Activated CD8-positive, alpha-beta T cell treated with anti-CD3 and anti-CD28 coated beads, Interleukin-2, amount 10 ng/mL, durations not matched to agents 7 days and 5 days (primary cell): ENCODE data around the gene CDK16. TPM values are rescaled to one million over a fixed set of nuclear protein-coding genes. Genes with fewer than 3 reads are reported as not detected.
"Not testable (repeated sequence)": the region's sequence is repeated elsewhere in the genome, so short reads cannot be mapped to it uniquely, and the experiment has no call there.

Source experiments
- ATAC-seq: fragments of 150-1000 bp; cut with Tn5 transposase; one replicate; pipeline ENCODE4 v1.10.0; 2021; ENCODE audit warnings: moderate library complexity
- CTCF ChIA-PET: fragments of 350-600 bp; sonication (Branson Sonifier 250); formaldehyde crosslinking; loops from one replicate; lab custom pipeline; 2021; ENCODE audit warnings: antibody characterized with exemption; lab: Charles Lee
- POLR2A ChIA-PET: fragments of 350-600 bp; sonication (Branson Sonifier 250); formaldehyde crosslinking; loops from one replicate; lab custom pipeline; 2021; ENCODE audit warnings: antibody characterized with exemption; lab: Charles Lee
- DNase-seq: peaks from one replicate; pipeline ENCODE4 v3.0.0-alpha.2; 2020
- H3K27ac Mint-ChIP-seq: one replicate; pipeline ENCODE4 v1.8.0; 2021; ENCODE audit warnings: mild to moderate bottlenecking, mixed read lengths
- H3K27me3 Mint-ChIP-seq: one replicate; pipeline ENCODE4 v1.8.0; 2021; ENCODE audit warnings: low read depth, mixed read lengths
- H3K36me3 Mint-ChIP-seq: one replicate; pipeline ENCODE4 v1.8.0; 2021; ENCODE audit warnings: low read depth, mixed read lengths
- H3K4me1 Mint-ChIP-seq: one replicate; pipeline ENCODE4 v1.8.0; 2021; ENCODE audit warnings: low read depth, mixed read lengths
- H3K4me3 Mint-ChIP-seq: one replicate; pipeline ENCODE4 v1.8.0; 2021; ENCODE audit warnings: mild to moderate bottlenecking, mixed read lengths
- H3K9me3 Mint-ChIP-seq: one replicate; pipeline ENCODE4 v1.8.0; 2022; ENCODE audit warnings: mixed read lengths; ENCODE audit not compliant: insufficient read depth
- total RNA-seq, 2 experiments: library from RNA; stranded (reverse); gene quantifications; one replicate each; pipeline ENCODE4 v1.2.3, GENCODE V29; 2021

CDK16 gene
- total RNA-seq, 2 experiments from 2014 or later, result 64.3 to 74.7 TPM

DNA sequence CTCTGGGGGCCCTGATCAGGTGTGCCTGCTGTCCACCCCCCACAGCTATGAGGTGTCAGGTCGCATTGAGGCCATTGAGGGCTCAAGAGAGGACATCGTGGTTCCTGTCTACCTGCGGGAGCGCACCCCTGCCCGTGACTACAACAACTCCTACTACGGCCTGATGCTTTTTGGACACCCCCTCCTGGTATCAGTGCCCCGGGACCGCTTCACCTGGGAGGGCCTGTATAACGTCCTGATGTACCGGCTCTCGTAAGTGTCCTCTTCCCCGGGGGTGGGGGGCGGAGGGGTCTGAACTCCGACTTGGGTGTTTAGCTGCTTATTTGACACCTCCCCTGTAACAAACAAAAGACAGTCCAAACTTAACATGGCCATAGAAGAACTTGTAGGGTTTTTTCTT lies 24.9 kb downstream of the CDK16 start:
- POLR2A ChIA-PET, result no interaction called here
- Mint-ChIP-seq H3K36me3 (peaks cover 30% of the 10 kb centered on the region), H3K27me3 (no peaks in the 10 kb centered on the region)

DNA sequence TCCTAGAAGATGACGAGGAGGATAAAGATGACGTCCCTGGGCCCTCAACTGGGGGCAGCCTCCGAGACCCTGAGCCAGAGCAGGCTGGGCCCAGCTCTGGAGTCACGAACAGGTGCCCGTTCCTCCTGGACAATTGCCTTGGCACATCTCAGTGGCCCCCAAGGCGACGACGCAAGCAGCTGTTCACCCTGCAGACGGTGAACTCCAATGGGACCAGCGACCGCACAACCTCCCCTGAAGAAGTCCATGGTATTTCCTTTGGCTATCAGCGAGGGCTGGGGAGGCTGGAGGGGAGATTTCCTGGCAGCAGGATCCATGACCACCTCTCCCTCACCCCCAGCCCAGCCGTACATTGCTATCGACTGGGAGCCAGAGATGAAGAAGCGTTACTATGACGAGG lies 26.2 kb downstream of the CDK16 start:
- H3K36me3 Mint-ChIP-seq, result peaks cover 34% of the 10 kb centered on the region
- DNase-seq (no peak), ATAC-seq (no peak)
- H3K4me1 Mint-ChIP-seq, result no peaks in the 10 kb centered on the region
- no peak overlapping the region for H3K4me3 Mint-ChIP-seq
- no peak overlapping the region for H3K27ac Mint-ChIP-seq
- ChIA-PET POLR2A (no interaction called here), CTCF (no interaction called here)
- H3K9me3 Mint-ChIP-seq, result no peaks in the 10 kb centered on the region
- H3K27me3 Mint-ChIP-seq, result no peaks in the 10 kb centered on the region

More for the DNA sequence above, 24.9 kb downstream of the CDK16 start:
- Mint-ChIP-seq H3K4me1 (no peaks in the 10 kb centered on the region), H3K27ac (no peak overlapping the region), H3K9me3 (no peaks in the 10 kb centered on the region), H3K4me3 (no peak overlapping the region)
- ATAC-seq (no peak), DNase-seq (no peak)
- CTCF ChIA-PET, result no interaction called here

DNA sequence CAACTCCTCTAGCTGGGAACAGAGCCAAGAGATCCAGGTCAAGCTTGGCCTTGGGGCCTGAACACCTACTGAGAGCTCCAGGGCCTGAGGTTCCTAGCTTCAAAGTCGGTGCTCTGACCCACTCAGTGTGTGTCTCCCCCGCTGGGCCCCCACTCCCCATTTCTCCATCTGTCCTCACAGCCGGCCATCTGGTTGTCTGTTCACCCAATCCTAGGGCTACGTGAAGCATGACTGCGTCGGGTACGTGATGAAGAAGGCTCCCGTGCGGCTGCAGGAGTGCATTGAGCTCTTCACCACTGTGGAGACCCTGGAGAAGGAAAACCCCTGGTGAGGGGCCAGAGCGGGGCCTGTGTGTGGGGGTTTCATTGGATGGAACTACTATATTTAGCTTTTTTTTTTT lies 26.7 kb downstream of the CDK16 start:
- Mint-ChIP-seq H3K4me3 (no peak overlapping the region), H3K9me3 (no peaks in the 10 kb centered on the region), H3K36me3 (peaks cover 32% of the 10 kb centered on the region), H3K27ac (no peak overlapping the region), H3K4me1 (no peaks in the 10 kb centered on the region), H3K27me3 (no peaks in the 10 kb centered on the region)
- DNase-seq (no peak), ATAC-seq (no peak)
- ChIA-PET CTCF (no interaction called here), POLR2A (no interaction called here)

DNA sequence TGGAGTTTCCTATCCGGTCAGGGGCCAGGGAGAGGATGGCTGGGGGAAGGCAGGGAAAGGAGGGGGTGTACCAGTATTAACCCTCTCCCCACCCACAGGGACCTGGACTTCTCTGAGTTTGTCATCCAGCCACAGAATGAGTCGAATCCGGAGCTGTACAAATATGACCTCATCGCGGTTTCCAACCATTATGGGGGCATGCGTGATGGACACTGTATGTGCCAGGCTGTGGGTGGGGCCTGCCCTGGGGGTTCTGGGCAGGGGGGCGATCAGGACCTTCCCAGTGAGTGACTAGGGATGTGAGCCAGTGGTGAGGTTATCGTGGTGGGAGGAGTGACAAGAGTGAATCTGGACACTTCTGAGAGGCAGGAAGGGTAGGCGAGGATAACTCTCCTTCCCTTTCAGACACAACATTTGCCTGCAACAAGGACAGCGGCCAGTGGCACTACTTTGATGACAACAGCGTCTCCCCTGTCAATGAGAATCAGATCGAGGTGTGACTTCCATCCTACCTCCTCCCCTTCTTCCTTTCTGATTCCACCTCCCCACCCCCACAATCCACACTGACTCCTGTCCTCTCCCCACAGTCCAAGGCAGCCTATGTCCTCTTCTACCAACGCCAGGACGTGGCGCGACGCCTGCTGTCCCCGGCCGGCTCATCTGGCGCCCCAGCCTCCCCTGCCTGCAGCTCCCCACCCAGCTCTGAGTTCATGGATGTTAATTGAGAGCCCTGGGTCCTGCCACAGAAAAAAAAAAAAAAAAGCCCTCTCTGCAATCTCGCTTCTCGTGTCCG lies 28.9 kb downstream of the CDK16 start:
- H3K27me3 Mint-ChIP-seq, result no peaks in the 10 kb centered on the region
- H3K36me3 Mint-ChIP-seq, result peaks cover 22% of the 10 kb centered on the region
- DNase-seq, result no peak
- no peak for ATAC-seq
- no peaks in the 10 kb centered on the region for H3K9me3 Mint-ChIP-seq
- no peak overlapping the region for H3K4me3 Mint-ChIP-seq
- no peaks in the 10 kb centered on the region for H3K4me1 Mint-ChIP-seq
- no peak overlapping the region for H3K27ac Mint-ChIP-seq
- POLR2A ChIA-PET, result no interaction called here
- CTCF ChIA-PET, result no interaction called here

DNA sequence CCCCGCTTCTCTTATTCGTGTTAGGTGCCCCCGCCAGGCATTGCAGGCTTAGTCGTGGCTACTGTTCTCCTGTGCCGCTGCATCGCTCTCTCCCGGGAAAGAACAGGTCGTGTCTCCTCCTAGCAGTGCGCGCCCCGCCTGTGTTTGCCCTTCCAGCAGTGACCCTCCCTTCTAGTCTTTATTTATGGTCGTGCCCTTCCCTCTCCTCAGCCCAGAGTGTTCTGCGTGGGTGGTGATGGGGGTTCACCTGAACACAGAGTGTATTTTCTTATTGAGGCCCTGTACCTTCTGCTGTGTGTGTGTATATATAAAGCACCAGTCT lies 29.5 kb downstream of the CDK16 start:
- DNase-seq (no peak), ATAC-seq (no peak)
- ChIA-PET POLR2A (no interaction called here), CTCF (no interaction called here)
- no peaks in the 10 kb centered on the region for H3K9me3 Mint-ChIP-seq
- no peak overlapping the region for H3K27ac Mint-ChIP-seq
- H3K27me3 Mint-ChIP-seq, result no peaks in the 10 kb centered on the region
- H3K4me1 Mint-ChIP-seq, result no peaks in the 10 kb centered on the region
- peaks cover 22% of the 10 kb centered on the region for H3K36me3 Mint-ChIP-seq
- no peak overlapping the region for H3K4me3 Mint-ChIP-seq

DNA sequence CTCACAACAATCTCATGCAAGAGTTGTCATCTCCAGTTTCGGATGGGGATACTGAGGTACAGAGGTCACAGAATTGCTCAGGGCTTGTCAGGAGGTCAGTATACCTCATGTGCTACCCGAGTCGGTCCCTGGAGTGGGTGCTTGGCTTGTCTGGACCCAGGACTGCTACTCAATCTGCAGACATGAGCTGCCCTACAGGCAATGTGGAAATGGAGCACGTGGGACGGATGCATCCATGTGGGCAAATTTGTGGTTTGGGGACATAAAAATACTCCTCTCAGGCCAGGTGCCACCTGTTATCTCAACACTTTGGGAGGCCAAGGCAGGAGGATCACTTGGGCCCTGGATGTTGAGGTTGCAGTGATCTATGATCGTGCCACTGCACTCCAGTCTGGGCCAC lies 30.1 kb downstream of the CDK16 start:
- no peak overlapping the region for H3K4me3 Mint-ChIP-seq
- H3K36me3 Mint-ChIP-seq, result peaks cover 20% of the 10 kb centered on the region
- H3K27ac Mint-ChIP-seq, result no peak overlapping the region
- POLR2A ChIA-PET, result no interaction called here
- DNase-seq (no peak), ATAC-seq (no peak)
- no peaks in the 10 kb centered on the region for H3K27me3 Mint-ChIP-seq
- H3K4me1 Mint-ChIP-seq, result no peaks in the 10 kb centered on the region
- no peaks in the 10 kb centered on the region for H3K9me3 Mint-ChIP-seq
- CTCF ChIA-PET, result no interaction called here

DNA sequence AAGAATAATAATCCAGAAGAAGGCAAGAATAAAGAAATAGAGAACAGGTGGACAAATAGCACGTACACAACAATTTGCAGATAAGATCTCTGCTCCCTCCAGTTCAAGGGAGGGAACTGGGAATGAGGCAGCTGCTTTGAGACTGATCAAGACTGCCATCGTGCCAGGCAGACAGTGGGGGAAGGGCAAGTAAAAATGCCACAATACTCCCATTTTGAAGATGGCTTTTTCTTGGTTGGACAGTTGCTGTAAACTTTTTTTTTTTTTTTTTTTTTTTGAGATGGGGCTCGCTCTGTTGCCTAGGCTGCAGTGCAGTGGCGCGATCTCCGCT lies 31.5 kb downstream of the CDK16 start:
- Mint-ChIP-seq H3K27me3 (no peaks in the 10 kb centered on the region), H3K4me3 (no peak overlapping the region), H3K27ac (no peak overlapping the region), H3K9me3 (no peaks in the 10 kb centered on the region), H3K36me3 (peaks cover 18% of the 10 kb centered on the region), H3K4me1 (no peaks in the 10 kb centered on the region)
- POLR2A ChIA-PET, result no interaction called here
- no peak for DNase-seq
- CTCF ChIA-PET, result interaction anchor here (0.8 kb wide), 1 partner anchor 62 kb away, joined by 3 read pairs; no protein-coding TSS in a partner anchor
- no peak for ATAC-seq

DNA sequence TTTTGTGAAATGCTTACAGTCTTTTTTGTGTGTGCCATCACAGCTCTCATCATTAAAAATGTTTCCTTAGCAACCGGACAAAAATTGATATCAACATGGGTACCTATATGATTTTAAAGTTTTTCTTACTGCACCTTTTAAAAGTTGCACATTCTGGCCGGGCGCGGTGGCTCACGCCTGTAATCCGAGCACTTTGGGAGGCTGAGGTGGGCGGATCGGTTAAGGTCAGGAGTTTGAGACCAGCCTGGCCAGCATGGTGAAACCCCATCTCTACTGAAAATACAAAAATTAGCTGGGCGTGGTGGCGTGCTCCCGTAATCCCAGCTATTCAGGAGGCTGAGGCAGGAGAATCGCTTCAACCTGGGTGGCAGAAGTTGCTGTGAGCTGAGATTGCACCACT lies 39.1 kb downstream of the CDK16 start:
- H3K4me1 Mint-ChIP-seq, H3K9me3 Mint-ChIP-seq, POLR2A ChIA-PET, DNase-seq, H3K36me3 Mint-ChIP-seq, ATAC-seq, H3K27ac Mint-ChIP-seq, H3K4me3 Mint-ChIP-seq, H3K27me3 Mint-ChIP-seq: not testable (repeated sequence)
- CTCF ChIA-PET, result interaction anchor here (1.4 kb wide), 1 partner anchor 127 kb away, joined by 4 read pairs; no protein-coding TSS in a partner anchor

DNA sequence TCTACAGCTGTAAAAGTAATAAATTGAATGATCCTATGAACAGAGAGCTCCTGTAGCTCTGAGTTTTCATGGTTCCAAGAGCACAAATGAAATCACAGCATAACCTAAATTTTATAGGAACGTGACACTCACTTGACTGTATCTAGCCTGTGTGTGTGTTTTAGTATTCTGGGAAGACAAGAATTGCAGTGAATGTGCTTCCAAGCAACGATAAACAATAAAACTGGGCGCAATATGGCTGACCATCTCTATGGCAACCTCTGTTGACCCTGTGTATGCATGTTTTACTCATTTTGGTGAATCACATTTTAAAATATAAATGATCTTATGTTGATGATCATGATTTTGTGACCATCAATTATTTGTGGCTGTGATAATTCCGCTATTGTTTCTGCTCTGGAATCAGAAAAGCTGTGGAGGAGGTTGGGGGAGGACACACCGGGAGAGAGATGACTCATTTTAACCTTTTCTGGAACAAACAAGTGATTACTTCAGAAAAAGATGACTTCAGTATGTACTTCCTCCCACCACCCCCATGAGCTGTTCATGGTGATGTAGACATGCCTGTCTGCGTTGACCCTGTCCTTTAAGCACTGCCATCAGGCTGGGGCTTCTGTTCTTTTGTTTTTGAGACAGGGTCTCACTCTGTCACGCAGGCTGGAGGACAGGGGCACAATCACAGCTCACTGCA lies 46.1 kb downstream of the CDK16 start:
- Mint-ChIP-seq H3K27me3 (no peaks in the 10 kb centered on the region), H3K36me3 (no peaks in the 10 kb centered on the region), H3K27ac (no peak overlapping the region), H3K4me1 (peaks cover 5% of the 10 kb centered on the region), H3K9me3 (no peaks in the 10 kb centered on the region), H3K4me3 (no peak overlapping the region)
- DNase-seq, result no peak
- CTCF ChIA-PET, result no interaction called here
- POLR2A ChIA-PET, result no interaction called here
- no peak for ATAC-seq

DNA sequence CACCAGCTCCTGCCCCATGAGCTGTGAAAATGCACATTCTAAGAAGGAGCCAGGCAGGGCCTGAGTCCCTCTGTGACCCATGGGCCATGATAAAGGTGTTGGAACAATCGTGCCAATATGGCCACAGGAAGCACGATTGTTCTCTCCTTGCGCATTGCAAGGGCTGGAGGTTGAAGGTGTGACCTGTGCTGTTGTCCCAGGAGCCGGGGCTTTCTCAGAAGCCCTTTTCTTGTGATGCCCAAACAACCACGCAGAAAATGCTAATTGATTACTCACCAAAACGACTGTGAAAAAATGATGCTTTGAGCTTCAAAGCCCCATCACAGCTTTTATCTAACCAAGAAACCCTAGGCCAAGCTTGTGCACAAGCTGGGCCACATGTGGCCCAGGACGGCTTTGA lies 48.2 kb downstream of the CDK16 start:
- Mint-ChIP-seq H3K4me1 (peaks cover 5% of the 10 kb centered on the region), H3K9me3 (no peaks in the 10 kb centered on the region), H3K36me3 (no peaks in the 10 kb centered on the region), H3K27ac (no peak overlapping the region), H3K4me3 (no peak overlapping the region), H3K27me3 (no peaks in the 10 kb centered on the region)
- POLR2A ChIA-PET, result no interaction called here
- no peak for DNase-seq
- CTCF ChIA-PET, result interaction anchor here (0.9 kb wide), 1 partner anchor 117 kb away, joined by 3 read pairs; no protein-coding TSS in a partner anchor
- ATAC-seq, result no peak

DNA sequence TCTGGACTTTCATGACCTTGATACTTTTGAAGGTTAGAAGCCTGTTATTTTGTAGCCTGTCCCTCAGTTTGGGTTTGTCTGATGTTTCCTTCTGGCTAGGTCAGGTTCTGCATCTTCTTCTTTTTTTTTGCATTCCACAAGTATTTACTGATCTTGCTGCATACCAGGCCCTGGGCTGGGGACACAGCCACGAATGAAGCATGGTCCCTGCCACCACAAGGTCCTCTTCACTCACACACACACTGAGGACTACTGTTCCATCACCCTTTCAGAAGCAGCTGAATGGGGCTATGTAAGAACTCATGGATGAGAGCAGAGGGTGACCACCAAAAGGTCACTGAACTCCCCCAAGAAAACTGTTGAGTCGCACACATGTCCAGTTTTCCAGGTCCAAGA lies 53.5 kb downstream of the CDK16 start:
- no peak for DNase-seq
- Mint-ChIP-seq H3K27me3 (no peaks in the 10 kb centered on the region), H3K4me1 (peaks cover 1% of the 10 kb centered on the region), H3K4me3 (no peak overlapping the region), H3K36me3 (no peaks in the 10 kb centered on the region), H3K27ac (no peak overlapping the region), H3K9me3 (no peaks in the 10 kb centered on the region)
- ATAC-seq, result no peak
- CTCF ChIA-PET, result no interaction called here
- POLR2A ChIA-PET, result no interaction called here

DNA sequence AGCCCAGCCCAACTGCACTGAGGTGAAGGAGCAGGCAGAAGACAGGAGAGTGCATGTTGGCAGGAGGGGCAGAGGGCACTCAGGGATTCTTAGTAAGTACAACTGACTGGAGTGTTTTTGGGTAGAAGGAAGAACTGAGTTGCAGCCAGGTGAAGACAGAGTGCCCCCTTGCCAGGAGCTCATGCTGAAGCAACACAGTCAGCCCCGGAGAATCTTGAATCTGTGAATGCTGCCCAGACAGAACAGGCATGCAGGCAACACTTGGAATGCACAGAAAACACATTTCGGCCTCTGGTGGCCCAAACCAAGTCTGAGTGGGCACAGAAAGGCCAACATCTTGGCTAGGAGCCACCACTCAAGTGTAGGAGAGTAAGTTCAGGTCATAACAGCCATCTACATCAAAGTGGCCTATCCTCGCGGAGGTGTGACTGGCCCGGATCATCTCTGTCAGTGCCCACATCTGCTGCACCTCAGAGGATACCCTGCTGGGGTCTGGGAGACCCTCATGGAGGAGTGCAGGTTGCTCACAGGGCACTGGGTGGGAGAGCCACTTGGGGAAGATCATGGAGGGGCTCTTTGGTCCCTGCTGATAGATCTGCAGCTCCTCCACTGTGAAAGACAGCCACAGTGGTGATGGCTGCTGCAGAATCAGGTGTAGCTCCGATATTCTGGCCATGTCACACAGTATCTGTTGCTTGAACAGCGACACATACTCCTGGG lies 54.7 kb downstream of the CDK16 start:
- ChIA-PET POLR2A (no interaction called here), CTCF (no interaction called here)
- H3K4me1 Mint-ChIP-seq, result no peaks in the 10 kb centered on the region
- no peaks in the 10 kb centered on the region for H3K9me3 Mint-ChIP-seq
- ATAC-seq (no peak), DNase-seq (no peak)
- no peaks in the 10 kb centered on the region for H3K27me3 Mint-ChIP-seq
- no peak overlapping the region for H3K27ac Mint-ChIP-seq
- no peaks in the 10 kb centered on the region for H3K36me3 Mint-ChIP-seq
- no peak overlapping the region for H3K4me3 Mint-ChIP-seq
